Lower lobe of right lung (tissue), 2 donors: ENCODE data around the gene H1-8. TPM values are rescaled to one million over a fixed set of nuclear protein-coding genes. Genes with fewer than 3 reads are reported as not detected.
A peak's percentile ranks its signal among the peaks of the same experiment; 100 is the strongest.

Source experiments
- ATAC-seq, 2 donors: fragments of 200-7000 bp; cut with Tn5 transposase; one replicate each; pipeline ENCODE4 v1.9.1; 2020 to 2022; ENCODE audit warnings: mild to moderate bottlenecking in 2 of 2, moderate library complexity in 2 of 2
- DNase-seq: peaks from one replicate; pipeline ENCODE4 v3.0.0-alpha.2; 2020
- H3K27ac ChIP-seq: fragments of 200-600 bp; one replicate; pipeline ENCODE4 v1.8.0; 2022
- H3K27me3 ChIP-seq: fragments of 200-600 bp; one replicate; pipeline ENCODE4 v1.8.0; 2022; ENCODE audit warnings: low read depth
- H3K36me3 ChIP-seq: fragments of 200-600 bp; one replicate; pipeline ENCODE4 v1.8.0; 2022; ENCODE audit warnings: mild to moderate bottlenecking
- H3K4me1 ChIP-seq: fragments of 200-600 bp; one replicate; pipeline ENCODE4 v1.8.0; 2022
- H3K4me3 ChIP-seq: fragments of 200-600 bp; one replicate; pipeline ENCODE4 v1.8.0; 2022; ENCODE audit warnings: mild to moderate bottlenecking
- H3K9me3 ChIP-seq: fragments of 200-600 bp; one replicate; pipeline ENCODE4 v1.8.0; 2022
- intact Hi-C: fragments of 100-400 bp; cut with DNase I; formaldehyde crosslinking; loops from one replicate; pipeline ENCODE4 v1.11.0; 2022
- total RNA-seq: library from RNA; stranded (reverse); fragmentation: NEBNext Ultra II Directional; extraction: Animal tissue kit (Norgen Biotek cat#: 25700); gene quantifications from one replicate; pipeline ENCODE4 v1.2.1, GENCODE V29; 2021
- TF ChIP-seq, protein P1 (sequence below): fragments of 200-600 bp; IDR thresholded peaks from one replicate; pipeline ENCODE4 v1.8.0; 2022; ENCODE audit warnings: antibody characterized with exemption, mild to moderate bottlenecking
- donor health status: DM: no; HTN: yes; CAD: no; lungs with severe emphysema.

Gene H1-8
- total RNA-seq, 1 donor from 2014 or later, result not detected

DNA sequence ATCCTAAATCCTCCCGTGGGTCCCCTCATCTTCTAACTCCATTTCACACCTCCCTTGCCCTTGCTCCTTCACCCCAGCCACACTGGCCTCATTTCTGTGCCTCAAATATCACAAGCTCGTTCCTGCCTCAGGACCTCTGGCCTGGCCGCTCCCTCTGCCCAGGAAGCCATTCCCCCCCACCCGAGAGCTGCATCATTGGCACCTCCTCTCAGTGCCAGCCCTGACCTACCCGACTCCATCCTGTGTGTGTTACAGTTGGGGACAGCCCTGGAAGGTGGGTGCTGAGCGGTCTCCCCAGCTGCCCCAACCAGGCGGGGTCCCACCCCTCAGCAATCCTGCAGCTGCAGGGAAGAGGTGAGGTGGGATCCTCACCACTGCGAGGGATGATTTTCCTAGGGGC lies 49.0 kb downstream of the H1-8 start:
- H3K27ac ChIP-seq, result peak overlapping the region; percentile 89
- H3K4me3 ChIP-seq, result peak overlapping the region; percentile 29
- intact Hi-C loops, result no loop called here

DNA sequence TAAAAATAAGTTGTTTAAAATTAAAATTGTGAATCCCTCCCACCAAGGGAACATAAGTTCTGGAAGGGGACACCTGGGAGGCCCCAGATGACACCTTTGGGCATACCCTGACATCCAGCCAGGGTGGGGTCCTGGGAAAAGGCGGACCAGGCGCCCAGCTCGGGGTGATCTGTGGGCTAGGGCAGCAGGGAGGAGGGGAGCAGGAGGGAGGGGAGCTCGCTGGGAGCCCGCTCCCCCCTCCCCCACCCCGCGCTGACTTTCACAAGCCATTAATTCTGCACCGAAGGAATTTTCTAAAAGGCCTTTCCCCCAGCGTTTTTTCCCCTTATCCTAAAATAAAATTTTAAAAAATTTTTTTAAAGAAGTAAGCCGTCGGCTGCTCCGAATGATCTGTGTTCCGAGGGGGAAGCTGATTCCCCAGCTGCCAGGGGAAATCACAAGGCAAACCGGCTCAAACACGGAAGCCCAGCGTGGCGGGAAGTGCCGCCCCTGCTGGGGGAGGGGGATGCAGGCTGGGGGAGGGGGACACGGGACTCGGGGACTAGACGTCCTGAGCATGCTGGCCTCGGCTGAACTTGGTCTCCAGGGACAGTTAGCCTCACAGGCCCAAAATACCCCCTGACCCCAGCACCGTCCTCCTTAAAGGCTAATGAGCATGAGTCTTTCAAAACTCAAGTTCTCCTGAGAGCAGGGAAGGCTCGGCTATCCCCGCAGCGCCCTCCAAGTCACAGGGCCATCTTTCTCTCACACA lies 49.6 kb downstream of the H1-8 start:
- peaks cover 18% of the 10 kb centered on the region for H3K36me3 ChIP-seq
- peak; percentile 81 for DNase-seq
- H3K4me1 ChIP-seq, result peaks cover 98% of the 10 kb centered on the region
- peak overlapping the region; percentile 89 for H3K27ac ChIP-seq
- TF ChIP-seq, protein P1, sequence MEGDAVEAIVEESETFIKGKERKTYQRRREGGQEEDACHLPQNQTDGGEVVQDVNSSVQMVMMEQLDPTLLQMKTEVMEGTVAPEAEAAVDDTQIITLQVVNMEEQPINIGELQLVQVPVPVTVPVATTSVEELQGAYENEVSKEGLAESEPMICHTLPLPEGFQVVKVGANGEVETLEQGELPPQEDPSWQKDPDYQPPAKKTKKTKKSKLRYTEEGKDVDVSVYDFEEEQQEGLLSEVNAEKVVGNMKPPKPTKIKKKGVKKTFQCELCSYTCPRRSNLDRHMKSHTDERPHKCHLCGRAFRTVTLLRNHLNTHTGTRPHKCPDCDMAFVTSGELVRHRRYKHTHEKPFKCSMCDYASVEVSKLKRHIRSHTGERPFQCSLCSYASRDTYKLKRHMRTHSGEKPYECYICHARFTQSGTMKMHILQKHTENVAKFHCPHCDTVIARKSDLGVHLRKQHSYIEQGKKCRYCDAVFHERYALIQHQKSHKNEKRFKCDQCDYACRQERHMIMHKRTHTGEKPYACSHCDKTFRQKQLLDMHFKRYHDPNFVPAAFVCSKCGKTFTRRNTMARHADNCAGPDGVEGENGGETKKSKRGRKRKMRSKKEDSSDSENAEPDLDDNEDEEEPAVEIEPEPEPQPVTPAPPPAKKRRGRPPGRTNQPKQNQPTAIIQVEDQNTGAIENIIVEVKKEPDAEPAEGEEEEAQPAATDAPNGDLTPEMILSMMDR, result no peak
- intact Hi-C loops, result no loop called here
- peak overlapping the region; percentile 29 for H3K4me3 ChIP-seq
- H3K9me3 ChIP-seq, result no peaks in the 10 kb centered on the region
- ATAC-seq, result peak; percentile 11
- H3K27me3 ChIP-seq, result no peaks in the 10 kb centered on the region

More for the DNA sequence above, 49.0 kb downstream of the H1-8 start:
- Histone ChIP-seq H3K4me1 (peaks cover 98% of the 10 kb centered on the region), H3K9me3 (no peaks in the 10 kb centered on the region), H3K36me3 (peaks cover 24% of the 10 kb centered on the region), H3K27me3 (no peaks in the 10 kb centered on the region)
- TF ChIP-seq, protein P1, result no peak
- ATAC-seq (no peak), DNase-seq (no peak)

DNA sequence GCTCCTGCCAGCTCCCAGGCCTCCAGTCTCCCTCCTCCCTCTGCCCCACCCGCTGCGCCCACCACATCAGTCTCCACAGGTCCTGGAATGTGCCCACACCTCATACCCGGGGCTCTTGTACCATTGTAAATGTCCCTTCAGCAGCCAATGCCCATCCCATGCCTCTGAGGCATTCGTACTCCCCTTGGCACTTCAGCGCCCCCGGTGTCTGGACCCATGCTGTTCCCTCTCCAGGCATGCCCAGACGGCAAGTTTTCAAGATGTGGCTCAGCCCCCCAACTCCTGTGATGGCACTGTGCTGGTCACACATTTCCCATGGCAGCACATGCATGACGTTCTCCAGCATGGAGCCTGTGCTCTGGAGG lies 50.2 kb downstream of the H1-8 start:
- H3K27ac ChIP-seq, result peak overlapping the region; percentile 89

DNA sequence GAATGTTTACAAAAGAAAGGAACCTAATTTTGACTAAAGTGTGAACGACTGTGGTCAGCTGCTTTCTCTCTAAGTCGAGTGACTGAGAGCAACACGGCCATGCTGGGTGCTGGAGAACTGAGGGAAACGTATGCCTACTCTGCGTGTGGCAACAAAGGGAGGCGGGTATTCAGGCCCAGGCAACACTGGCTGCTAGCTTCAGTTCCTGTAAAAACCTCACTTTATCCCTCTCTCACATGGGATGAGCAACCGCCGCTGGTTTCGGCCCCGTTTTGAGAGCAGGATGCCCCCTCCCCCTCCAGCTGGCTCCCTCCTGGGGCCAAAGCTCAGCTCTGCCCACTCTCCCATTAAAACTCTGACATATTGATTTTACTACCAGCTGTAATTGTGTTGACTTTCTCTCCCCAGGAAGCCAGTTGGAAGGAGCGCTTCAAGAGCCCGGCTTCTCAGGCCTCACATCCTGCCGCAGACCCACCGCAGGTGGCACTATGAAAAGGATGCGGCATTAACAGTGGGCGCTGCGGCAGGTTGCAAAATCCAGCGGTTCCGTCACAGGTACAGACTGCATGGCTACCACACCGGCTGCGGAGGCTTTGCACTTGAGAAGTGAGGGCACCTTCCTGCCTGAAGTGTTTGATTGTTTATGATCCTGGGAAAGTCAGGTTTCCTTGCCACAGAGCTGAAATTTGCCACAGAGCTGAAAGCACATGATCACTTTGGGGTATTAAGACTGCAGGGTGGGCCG lies 50.8 kb downstream of the H1-8 start:
- intact Hi-C loops, result no loop called here
- Histone ChIP-seq H3K27ac (peak overlapping the region; percentile 89), H3K27me3 (no peaks in the 10 kb centered on the region), H3K36me3 (peaks cover 6% of the 10 kb centered on the region), H3K4me3 (peak overlapping the region; percentile 22), H3K4me1 (peaks cover 99% of the 10 kb centered on the region), H3K9me3 (no peaks in the 10 kb centered on the region)
- DNase-seq (peak; percentile 76), ATAC-seq (peak; percentile 45 to 55)
- TF ChIP-seq, protein P1, result no peak

More for the DNA sequence above, 50.2 kb downstream of the H1-8 start:
- DNase-seq, result no peak
- H3K4me3 ChIP-seq, result peak overlapping the region; percentile 29
- H3K27me3 ChIP-seq, result no peaks in the 10 kb centered on the region
- TF ChIP-seq, protein P1, result no peak
- peaks cover 98% of the 10 kb centered on the region for H3K4me1 ChIP-seq
- H3K36me3 ChIP-seq, result peaks cover 11% of the 10 kb centered on the region
- H3K9me3 ChIP-seq, result no peaks in the 10 kb centered on the region
- no peak for ATAC-seq
- intact Hi-C loops, result no loop called here

DNA sequence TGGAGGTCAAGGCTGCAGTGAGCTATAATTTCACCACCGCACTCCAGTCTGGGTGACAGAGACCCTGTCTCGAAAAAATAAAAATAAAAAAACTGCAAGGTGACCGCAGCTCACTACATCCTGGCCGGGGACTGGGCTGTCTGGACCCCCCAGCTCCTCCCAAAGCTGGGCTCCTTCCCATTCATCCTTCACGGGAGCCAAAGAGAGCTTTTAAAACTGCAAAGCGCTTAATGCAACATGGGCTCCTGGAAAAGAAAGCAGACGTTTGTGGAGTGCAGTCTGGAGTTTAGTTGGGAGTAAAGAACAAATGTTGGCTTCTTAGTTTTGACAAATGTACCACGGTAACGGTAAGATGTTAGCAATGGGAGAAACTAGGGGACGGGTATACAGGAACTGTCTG lies 51.4 kb downstream of the H1-8 start:
- no peak for ATAC-seq
- Histone ChIP-seq H3K36me3 (no peaks in the 10 kb centered on the region), H3K9me3 (no peaks in the 10 kb centered on the region), H3K4me1 (peaks cover 99% of the 10 kb centered on the region), H3K4me3 (peak overlapping the region; percentile 22), H3K27ac (peak overlapping the region; percentile 89), H3K27me3 (no peaks in the 10 kb centered on the region)
- DNase-seq, result no peak
- TF ChIP-seq, protein P1, result no peak
- intact Hi-C loops, result no loop called here
